Lung microvascular endothelial cell (primary cell): Measurements from ENCODE around the gene PSAPL1. TPM values are rescaled to one million over a fixed set of nuclear protein-coding genes. Genes with fewer than 3 reads are reported as not detected.

ENCODE experiments used
- DNase-seq, 2 donors: peaks; one replicate each; pipeline versions ENCODE4 v3.0.0 to v3.0.0-alpha.2; 2010; ENCODE audit warnings: low read depth in 2 of 2
- total RNA-seq: library from RNA; depleted of rRNA; stranded (reverse); fragments of >200 nt; gene quantifications from 2 replicates; pipeline ENCODE4 v1.2.1, GENCODE V29; 2014

The PSAPL1 gene
- total RNA-seq, 1 donor from 2014 or later: not detected

- DNase-seq: no peak
Observed at GRCh38 chr4:7397206-7398103, 37.3 kb downstream of the PSAPL1 start.

- DNase-seq: no peak
Observed at GRCh38 chr4:7396186-7396910, 38.4 kb downstream of the PSAPL1 start.

GRCh38 chr4:7395645-7396044, 39.1 kb downstream of the PSAPL1 start:
- DNase-seq: no peak

GRCh38 chr4:7394681-7395451, 39.9 kb downstream of the PSAPL1 start:
- DNase-seq: no peak

- DNase-seq: no peak
Observed at GRCh38 chr4:7393601-7394575, 40.8 kb downstream of the PSAPL1 start.

GRCh38 chr4:7392438-7393421, 42.0 kb downstream of the PSAPL1 start:
- no peak for DNase-seq

GRCh38 chr4:7391637-7392437, 42.9 kb downstream of the PSAPL1 start:
- DNase-seq: no peak

GRCh38 chr4:7390906-7391636, 43.7 kb downstream of the PSAPL1 start:
- no peak for DNase-seq

GRCh38 chr4:7390336-7390735, 44.4 kb downstream of the PSAPL1 start:
- DNase-seq: no peak

GRCh38 chr4:7389719-7390118, 45.0 kb downstream of the PSAPL1 start:
- no peak for DNase-seq

- DNase-seq: no peak
Observed at GRCh38 chr4:7389101-7389701, 45.5 kb downstream of the PSAPL1 start.

GRCh38 chr4:7388627-7389026, 46.1 kb downstream of the PSAPL1 start:
- DNase-seq: no peak

GRCh38 chr4:7387925-7388324, 46.8 kb downstream of the PSAPL1 start:
- no peak for DNase-seq

GRCh38 chr4:7384929-7385890, 49.5 kb downstream of the PSAPL1 start:
- no peak for DNase-seq

GRCh38 chr4:7384003-7384928, 50.5 kb downstream of the PSAPL1 start:
- no peak for DNase-seq
